Bronchial epithelial cell (primary cell): ENCODE results near the gene UPP2. TPM values are rescaled to one million over a fixed set of nuclear protein-coding genes. Genes with fewer than 3 reads are reported as not detected.

Experiments used
- DNase-seq: peaks from one replicate; pipeline ENCODE4 v3.0.0-alpha.2; 2010; ENCODE audit warnings: low read depth
- FAIRE-seq: peaks from 2 replicates; lab custom pipeline; 2011; peaks lifted over from hg19 to GRCh38; lab: Jason Lieb, UNC
- H3K27me3 ChIP-seq: 2 replicates; pipeline ENCODE4 v1.5.1; 2011; ENCODE audit warnings: low read length; ENCODE audit not compliant: control insufficient read depth, insufficient read depth
- H3K36me3 ChIP-seq: 2 replicates; pipeline ENCODE4 v1.5.1; 2011; ENCODE audit warnings: low read length; ENCODE audit not compliant: control insufficient read depth, insufficient read depth
- H3K4me3 ChIP-seq: 2 replicates; pipeline ENCODE4 v1.5.1; 2011; ENCODE audit warnings: mild to moderate bottlenecking, low read depth, low read length, control low read depth
- CTCF ChIP-seq: IDR thresholded peaks from 2 replicates; pipeline ENCODE4 v1.5.1; 2011; ENCODE audit warnings: mild to moderate bottlenecking, moderate library complexity, low read length, control low read depth, inconsistent platforms; ENCODE audit not compliant: insufficient read depth, severe bottlenecking
- total RNA-seq: library from RNA; depleted of rRNA; stranded (reverse); fragments of >200 nt; gene quantifications from 2 replicates; pipeline ENCODE4 v1.2.1, GENCODE V29; 2014

Gene UPP2
- total RNA-seq, 1 donor from 2014 or later = not detected

- no peak for TF ChIP-seq CTCF
- FAIRE-seq = no peak
- no peak overlapping the region for H3K4me3 ChIP-seq
- no peaks in the 10 kb centered on the region for H3K27me3 ChIP-seq
- DNase-seq = no peak
- no peaks in the 10 kb centered on the region for H3K36me3 ChIP-seq
These were observed 33.4 kb downstream of the UPP2 start for GRCh38 chr2:158135096-158135495.

GRCh38 chr2:158138255-158138654 is 36.6 kb downstream of the UPP2 start:
- no peak for TF ChIP-seq CTCF

GRCh38 chr2:158140201-158140600 is 38.5 kb downstream of the UPP2 start:
- H3K27me3 ChIP-seq = no peaks in the 10 kb centered on the region
- FAIRE-seq = no peak
- TF ChIP-seq CTCF = no peak

More at GRCh38 chr2:158138255-158138654, 36.6 kb downstream of the UPP2 start:
- FAIRE-seq (no peak), DNase-seq (no peak)
- Histone ChIP-seq H3K4me3 (no peak overlapping the region), H3K36me3 (no peaks in the 10 kb centered on the region), H3K27me3 (no peaks in the 10 kb centered on the region)

GRCh38 chr2:158142165-158142564 is 40.5 kb downstream of the UPP2 start:
- DNase-seq = no peak
- Histone ChIP-seq H3K27me3 (no peaks in the 10 kb centered on the region), H3K4me3 (no peak overlapping the region), H3K36me3 (no peaks in the 10 kb centered on the region)
- no peak for FAIRE-seq
- no peak for TF ChIP-seq CTCF

More at GRCh38 chr2:158140201-158140600, 38.5 kb downstream of the UPP2 start:
- no peak for DNase-seq
- no peak overlapping the region for H3K4me3 ChIP-seq
- no peaks in the 10 kb centered on the region for H3K36me3 ChIP-seq

- DNase-seq = no peak
- Histone ChIP-seq H3K27me3 (no peaks in the 10 kb centered on the region), H3K4me3 (no peak overlapping the region), H3K36me3 (no peaks in the 10 kb centered on the region)
- no peak for FAIRE-seq
- no peak for TF ChIP-seq CTCF
These were observed 41.1 kb downstream of the UPP2 start for GRCh38 chr2:158142568-158143332.
